HEK293T (cell line): Measurements from ENCODE around the gene PFKP.

Experiments
- ARNT ChIP-seq: fragments of 450-650 bp; IDR thresholded peaks from 2 replicates; pipeline ENCODE4 v1.6.1; 2017; ENCODE audit warnings: mild to moderate bottlenecking
- BHLHE40 ChIP-seq: fragments of 450-650 bp; IDR thresholded peaks from 2 replicates; pipeline ENCODE4 v1.6.1; 2016; ENCODE audit warnings: mild to moderate bottlenecking, moderate library complexity, borderline replicate concordance
- CTBP1 ChIP-seq: fragments of 450-650 bp; IDR thresholded peaks from 2 replicates; pipeline ENCODE4 v1.6.1; 2016; ENCODE audit warnings: borderline replicate concordance
- FOXK2 ChIP-seq: fragments of 450-650 bp; IDR thresholded peaks from 2 replicates; pipeline ENCODE4 v1.6.1; 2016; ENCODE audit warnings: mild to moderate bottlenecking
- FOXM1 ChIP-seq: fragments of 450-650 bp; IDR thresholded peaks from 2 replicates; pipeline ENCODE4 v1.6.1; 2017; ENCODE audit warnings: mild to moderate bottlenecking, borderline replicate concordance
- HDGF ChIP-seq: fragments of 450-650 bp; IDR thresholded peaks from 2 replicates; pipeline ENCODE4 v1.6.1; 2017; ENCODE audit warnings: antibody characterized with exemption, borderline replicate concordance
- L3MBTL2 ChIP-seq: fragments of 450-650 bp; conservative IDR thresholded peaks from 2 replicates; pipeline ENCODE4 v1.6.1; 2016; ENCODE audit warnings: mild to moderate bottlenecking
- LEF1 ChIP-seq: fragments of 450-650 bp; IDR thresholded peaks from 2 replicates; pipeline ENCODE4 v1.6.1; 2017; ENCODE audit warnings: mild to moderate bottlenecking, borderline replicate concordance
- SP1 ChIP-seq: fragments of 450-650 bp; IDR thresholded peaks from 2 replicates; pipeline ENCODE4 v1.6.1; 2017
- SUZ12 ChIP-seq: fragments of 450-650 bp; IDR thresholded peaks from 2 replicates; pipeline ENCODE4 v1.6.1; 2016; ENCODE audit warnings: mild to moderate bottlenecking
- TARDBP ChIP-seq: fragments of 450-650 bp; IDR thresholded peaks from 2 replicates; pipeline ENCODE4 v1.6.1; 2016
- ZNF384 ChIP-seq: fragments of 450-650 bp; IDR thresholded peaks from 2 replicates; pipeline ENCODE4 v1.6.1; 2016
- TF ChIP-seq, protein P1 (sequence below): fragments of 450-650 bp; IDR thresholded peaks from 2 replicates; pipeline ENCODE4 v1.6.1; 2016

DNA sequence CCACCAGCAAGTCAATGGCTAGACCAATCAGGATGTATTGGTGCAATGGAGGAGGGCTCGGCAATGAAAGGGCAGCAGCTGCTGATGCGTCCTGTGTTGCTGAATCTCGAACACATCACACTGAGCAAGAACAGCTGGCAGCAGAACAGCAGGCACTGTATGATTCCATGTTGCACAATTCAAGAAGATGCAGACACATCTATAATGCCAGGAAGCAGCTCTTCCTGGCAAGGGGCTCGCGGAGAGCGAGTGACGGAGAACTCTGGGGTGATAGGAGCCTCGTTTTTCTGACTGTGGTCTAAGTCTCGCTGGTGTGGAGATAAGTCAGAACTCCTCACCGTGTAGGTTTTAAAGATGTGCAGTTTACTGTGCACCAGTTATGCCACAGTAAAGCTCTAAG lies 24.8 kb upstream of the PFKP start:
- TF ChIP-seq TARDBP (no peak), L3MBTL2 (no peak), SUZ12 (no peak), CTBP1 (no peak), ARNT (no peak), ZNF384 (no peak), LEF1 (no peak), HDGF (no peak), SP1 (no peak), FOXM1 (no peak), FOXK2 (no peak), BHLHE40 (no peak)
- TF ChIP-seq, protein P1, sequence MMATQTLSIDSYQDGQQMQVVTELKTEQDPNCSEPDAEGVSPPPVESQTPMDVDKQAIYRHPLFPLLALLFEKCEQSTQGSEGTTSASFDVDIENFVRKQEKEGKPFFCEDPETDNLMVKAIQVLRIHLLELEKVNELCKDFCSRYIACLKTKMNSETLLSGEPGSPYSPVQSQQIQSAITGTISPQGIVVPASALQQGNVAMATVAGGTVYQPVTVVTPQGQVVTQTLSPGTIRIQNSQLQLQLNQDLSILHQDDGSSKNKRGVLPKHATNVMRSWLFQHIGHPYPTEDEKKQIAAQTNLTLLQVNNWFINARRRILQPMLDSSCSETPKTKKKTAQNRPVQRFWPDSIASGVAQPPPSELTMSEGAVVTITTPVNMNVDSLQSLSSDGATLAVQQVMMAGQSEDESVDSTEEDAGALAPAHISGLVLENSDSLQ: no peak
